ENCODE results near the gene MIER3. TPM values are rescaled to one million over a fixed set of nuclear protein-coding genes. Genes with fewer than 3 reads are reported as not detected.

MIER3 gene
- 41.3 TPM for total RNA-seq (ENCODE audit: unreplicated experiment)
- long read RNA-seq, partial matches to known transcripts: 0 of 1 reads
- long read RNA-seq, other reads (novel, unspliced or antisense): 1 of 1 reads

- Mint-ChIP-seq H3K4me3 (ENCODE audit: unreplicated experiment) (peak within 1 kb of the TSS; percentile 97), H3K9me3 (ENCODE audit: unreplicated experiment) (peaks cover 8% of the 10 kb centered on the region), H3K4me1 (ENCODE audit: low read depth, unreplicated experiment) (peaks cover 2% of the 10 kb centered on the region)
Measured at GRCh38 chr5:56951946-56952691, at the start of gene MIER3. MIER3 (minus strand) TSS chr5:56952123; CDS start chr5:56952102, 21 bp downstream.

GRCh38 chr5:56995596-56995995 lies 43.7 kb upstream of the MIER3 start:
- DNase-seq: no peak
- TF ChIP-seq CTCF (IDR thresholded peaks at IDR 0.05; ENCODE audit: partially characterized antibody, unreplicated experiment): no peak
- Mint-ChIP-seq H3K4me1 (ENCODE audit: low read depth, unreplicated experiment) (no peaks in the 10 kb centered on the region), H3K4me3 (ENCODE audit: unreplicated experiment) (no peak overlapping the region), H3K27ac (ENCODE audit: unreplicated experiment) (no peak overlapping the region), H3K36me3 (ENCODE audit: unreplicated experiment) (no peaks in the 10 kb centered on the region), H3K9me3 (ENCODE audit: unreplicated experiment) (peaks cover 2% of the 10 kb centered on the region), H3K27me3 (ENCODE audit: unreplicated experiment) (no peaks in the 10 kb centered on the region)

More at GRCh38 chr5:56951946-56952691, at the start of gene MIER3:
- no peaks in the 10 kb centered on the region for H3K27me3 Mint-ChIP-seq (ENCODE audit: unreplicated experiment)
- no peak for TF ChIP-seq CTCF (IDR thresholded peaks at IDR 0.05; ENCODE audit: partially characterized antibody, unreplicated experiment)
- peak; percentile 88 for DNase-seq
- H3K36me3 Mint-ChIP-seq (ENCODE audit: unreplicated experiment): no peaks in the 10 kb centered on the region
- H3K27ac Mint-ChIP-seq (ENCODE audit: unreplicated experiment): peak within 1 kb of the TSS; percentile 72

GRCh38 chr5:56993241-56993640 lies 41.3 kb upstream of the MIER3 start:
- Mint-ChIP-seq H3K27ac (ENCODE audit: unreplicated experiment) (no peak overlapping the region), H3K27me3 (ENCODE audit: unreplicated experiment) (no peaks in the 10 kb centered on the region), H3K36me3 (ENCODE audit: unreplicated experiment) (no peaks in the 10 kb centered on the region), H3K9me3 (ENCODE audit: unreplicated experiment) (peaks cover 2% of the 10 kb centered on the region), H3K4me1 (ENCODE audit: low read depth, unreplicated experiment) (no peaks in the 10 kb centered on the region), H3K4me3 (ENCODE audit: unreplicated experiment) (no peak overlapping the region)
- TF ChIP-seq CTCF (IDR thresholded peaks at IDR 0.05; ENCODE audit: partially characterized antibody, unreplicated experiment): no peak
- DNase-seq: no peak

GRCh38 chr5:56989676-56990075 lies 37.8 kb upstream of the MIER3 start:
- no peaks in the 10 kb centered on the region for H3K27me3 Mint-ChIP-seq (ENCODE audit: unreplicated experiment)
- TF ChIP-seq CTCF (IDR thresholded peaks at IDR 0.05; ENCODE audit: partially characterized antibody, unreplicated experiment): no peak
- no peaks in the 10 kb centered on the region for H3K36me3 Mint-ChIP-seq (ENCODE audit: unreplicated experiment)
- peaks cover 2% of the 10 kb centered on the region for H3K9me3 Mint-ChIP-seq (ENCODE audit: unreplicated experiment)
- H3K4me1 Mint-ChIP-seq (ENCODE audit: low read depth, unreplicated experiment): no peaks in the 10 kb centered on the region
- no peak overlapping the region for H3K4me3 Mint-ChIP-seq (ENCODE audit: unreplicated experiment)
- H3K27ac Mint-ChIP-seq (ENCODE audit: unreplicated experiment): no peak overlapping the region
- DNase-seq: no peak

GRCh38 chr5:56988490-56988889 lies 36.6 kb upstream of the MIER3 start:
- Mint-ChIP-seq H3K4me3 (ENCODE audit: unreplicated experiment) (no peak overlapping the region), H3K4me1 (ENCODE audit: low read depth, unreplicated experiment) (no peaks in the 10 kb centered on the region), H3K27ac (ENCODE audit: unreplicated experiment) (no peak overlapping the region), H3K36me3 (ENCODE audit: unreplicated experiment) (no peaks in the 10 kb centered on the region), H3K27me3 (ENCODE audit: unreplicated experiment) (no peaks in the 10 kb centered on the region), H3K9me3 (ENCODE audit: unreplicated experiment) (peaks cover 2% of the 10 kb centered on the region)
- DNase-seq: no peak
- no peak for TF ChIP-seq CTCF (IDR thresholded peaks at IDR 0.05; ENCODE audit: partially characterized antibody, unreplicated experiment)
